PC-3 (cell line): ENCODE data around the gene ABCG1. TPM values are rescaled to one million over a fixed set of nuclear protein-coding genes. Genes with fewer than 3 reads are reported as not detected.

Source experiments
- ATAC-seq: fragments of 200-7000 bp; cut with Tn5 transposase; 2 replicates; pipeline ENCODE4 v1.9.1; 2020; ENCODE audit warnings: mild to moderate bottlenecking, moderate library complexity
- BruUV-seq: library from RNA; stranded (reverse); fragments of 400-500 nt; replicated peaks from 2 replicates; lab custom pipeline; 2021; lab: Mats Ljungman, UMichigan
- CTCF ChIA-PET: fragments of 300-600 bp; sonication (Branson Sonifier 250); formaldehyde crosslinking; loops from one replicate; lab custom pipeline; 2022; ENCODE audit warnings: antibody characterized with exemption; lab: Charles Lee
- POLR2A ChIA-PET: fragments of 300-600 bp; sonication (Branson Sonifier 250); formaldehyde crosslinking; loops from one replicate; lab custom pipeline; 2022; ENCODE audit warnings: antibody characterized with exemption; ENCODE audit not compliant: unreplicated experiment; lab: Charles Lee
- DNase-seq: peaks from one replicate; pipeline ENCODE4 v3.0.0-alpha.2; 2015
- H2AFZ ChIP-seq: fragments of 300-600 bp; sonication (generic); 2 replicates; pipeline ENCODE4 v1.6.0; 2016; ENCODE audit warnings: antibody characterized with exemption, low read length
- H3F3A ChIP-seq: fragments of 300-600 bp; sonication (generic); one replicate; pipeline ENCODE4 v1.6.0; 2017; ENCODE audit warnings: antibody characterized with exemption, low read length, control low read depth, mild to moderate bottlenecking; ENCODE audit not compliant: unreplicated experiment
- H3K27ac ChIP-seq: fragments of 300-600 bp; sonication (generic); 2 replicates; pipeline ENCODE4 v1.5.1; 2016; ENCODE audit warnings: mild to moderate bottlenecking, low read length
- H3K27me3 ChIP-seq: fragments of 300-600 bp; sonication (generic); 2 replicates; pipeline ENCODE4 v1.6.1; 2016; ENCODE audit warnings: low read length, mixed read lengths
- H3K36me3 ChIP-seq: fragments of 300-600 bp; sonication (generic); 2 replicates; pipeline ENCODE4 v1.6.1; 2016; ENCODE audit warnings: low read depth, mixed run types, low read length, mixed read lengths
- H3K4me1 ChIP-seq: fragments of 300-600 bp; sonication (generic); 2 replicates; pipeline ENCODE4 v1.5.1; 2016; ENCODE audit warnings: low read length; ENCODE audit not compliant: insufficient read depth
- H3K4me2 ChIP-seq: fragments of 300-600 bp; sonication (generic); 2 replicates; pipeline ENCODE4 v1.6.0; 2016; ENCODE audit warnings: low read length
- H3K4me3 ChIP-seq: fragments of 300-600 bp; sonication (generic); 2 replicates; pipeline ENCODE4 v1.5.1; 2016; ENCODE audit warnings: mild to moderate bottlenecking, low read length, mixed read lengths
- H3K79me2 ChIP-seq: fragments of 300-600 bp; sonication (generic); 2 replicates; pipeline ENCODE4 v1.6.1; 2017; ENCODE audit warnings: low read length, mixed read lengths
- H3K9ac ChIP-seq: fragments of 300-600 bp; sonication (generic); 2 replicates; pipeline ENCODE4 v1.6.0; 2016; ENCODE audit warnings: mild to moderate bottlenecking, low read length
- H3K9me2 ChIP-seq: fragments of 300-600 bp; sonication (generic); replicated peaks from 2 replicates; pipeline ENCODE4 v1.6.1; 2016; ENCODE audit warnings: mixed run types, low read length, mixed read lengths
- H3K9me3 ChIP-seq: fragments of 300-600 bp; sonication (generic); 2 replicates; pipeline ENCODE4 v1.6.1; 2016; ENCODE audit warnings: low read length, mixed read lengths
- H4K20me1 ChIP-seq: fragments of 300-600 bp; sonication (generic); 2 replicates; pipeline ENCODE4 v1.6.1; 2016; ENCODE audit warnings: low read length, mixed read lengths
- EZH2 ChIP-seq: fragments of 300-600 bp; sonication (generic); IDR thresholded peaks from one replicate; pipeline ENCODE4 v1.6.1; 2017; ENCODE audit warnings: antibody characterized with exemption, mild to moderate bottlenecking, low read length; ENCODE audit not compliant: unreplicated experiment
- EZH2phosphoT487 ChIP-seq: fragments of 300-600 bp; sonication (generic); IDR thresholded peaks from 2 replicates; pipeline ENCODE4 v1.6.1; 2018; ENCODE audit warnings: mild to moderate bottlenecking, antibody characterized with exemption, low read length, borderline replicate concordance
- intact Hi-C: fragments of 100-400 bp; cut with micrococcal nuclease; formaldehyde crosslinking; loops from 2 replicates; pipeline ENCODE4 v1.9.0; 2023
- total RNA-seq: library from RNA; depleted of rRNA; stranded (reverse); fragments of >200 nt; gene quantifications from 2 replicates; pipeline ENCODE4 v1.2.3, GENCODE V29; 2014
- TF ChIP-seq, protein P1 (sequence below): fragments of 300-600 bp; sonication (generic); conservative IDR thresholded peaks from 2 replicates; pipeline ENCODE4 v1.5.1; 2017; ENCODE audit warnings: antibody characterized with exemption, low read depth, mild to moderate bottlenecking, low read length

ABCG1 gene
- total RNA-seq, 1 experiment from 2014 or later, result 0.66 TPM

DNA sequence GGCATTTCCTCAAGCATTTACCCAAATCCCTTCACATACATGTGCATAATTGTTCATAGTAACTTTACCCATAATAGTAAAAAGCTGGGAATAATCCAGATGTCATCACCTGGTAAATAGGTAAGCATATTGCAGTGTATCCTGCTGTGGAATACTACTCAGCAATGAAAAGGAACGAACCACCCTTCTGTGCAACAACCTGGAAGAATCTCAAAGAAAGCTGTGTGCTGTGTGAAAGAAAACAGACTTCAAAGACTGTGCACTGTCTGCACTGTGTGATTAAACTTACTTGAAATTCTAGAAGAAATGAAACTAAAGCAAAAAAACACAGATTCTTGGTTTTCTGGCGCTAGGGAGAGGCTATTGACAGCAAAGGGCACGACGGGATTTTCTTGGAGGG is 118.3 kb downstream of the ABCG1 start:
- Histone ChIP-seq H3F3A (no peaks in the 10 kb centered on the region), H3K27ac (peak overlapping the region; percentile 94), H4K20me1 (no peaks in the 10 kb centered on the region), H3K27me3 (no peaks in the 10 kb centered on the region), H3K79me2 (no peaks in the 10 kb centered on the region), H3K4me1 (peaks cover 15% of the 10 kb centered on the region), H3K9me3 (no peaks in the 10 kb centered on the region), H2AFZ (peak overlapping the region; percentile 66), H3K4me2 (peak overlapping the region; percentile 69), H3K36me3 (no peaks in the 10 kb centered on the region), H3K9ac (peak overlapping the region; percentile 77), H3K9me2 (no peaks in the 10 kb centered on the region), H3K4me3 (peak overlapping the region; percentile 41)
- BruUV-seq, result no TSS peak
- CTCF ChIA-PET, result interaction anchor here (1.0 to 1.6 kb wide), 4 partner anchors 12 to 30 kb away, joined by 3 to 18 read pairs (median 6); no protein-coding TSS in a partner anchor
- POLR2A ChIA-PET, result interaction anchor here (1.4 kb wide), 1 partner anchor 29 kb away, joined by 4 read pairs; the partner anchor contains the start of gene TFF1
- intact Hi-C loops, result no loop called here
- no peak for ATAC-seq
- TF ChIP-seq EZH2, result no peak
- DNase-seq, result no peak

DNA sequence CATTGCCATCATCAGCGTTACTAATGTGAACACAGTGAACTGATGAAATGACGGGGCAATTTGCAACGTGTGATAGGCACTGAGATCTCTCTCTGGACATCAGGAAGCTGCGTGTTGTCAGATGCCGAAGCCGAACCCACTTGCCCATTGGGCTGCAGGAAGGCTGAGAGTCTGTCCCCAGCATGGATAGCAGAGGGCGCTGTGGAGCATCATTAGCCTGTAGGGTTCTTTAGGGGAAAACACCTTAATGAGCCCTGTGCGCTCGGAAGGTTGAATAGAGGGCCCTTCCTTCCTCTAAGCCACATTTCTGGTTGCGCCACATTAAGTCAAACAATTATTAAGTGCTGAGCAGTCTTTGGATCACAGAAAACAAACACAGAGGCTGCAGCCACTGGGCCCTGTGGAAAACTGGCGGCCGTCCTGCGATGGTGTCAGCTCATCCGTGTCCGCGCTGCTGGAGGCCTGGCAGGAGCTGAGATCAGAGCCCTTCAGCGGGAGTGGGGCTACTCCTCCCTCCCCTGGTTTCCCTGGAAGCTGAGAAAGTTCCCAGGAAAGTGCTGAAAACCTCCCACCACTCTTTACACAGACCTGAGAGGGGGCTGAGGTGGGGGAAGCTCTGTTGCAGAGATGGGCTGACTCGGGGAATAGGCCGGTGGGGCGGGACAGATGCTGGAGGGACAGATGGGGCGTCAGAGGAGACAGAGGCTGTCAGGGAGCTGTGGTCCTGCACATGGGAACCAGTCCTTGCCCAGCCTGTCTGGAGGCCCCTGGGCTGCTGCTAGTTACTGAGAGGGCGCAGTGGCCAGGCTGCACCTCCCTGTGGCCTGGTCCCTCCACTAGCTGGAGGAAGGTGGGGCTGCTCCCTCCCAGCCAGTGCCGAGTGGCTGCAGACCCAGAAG is 119.1 kb downstream of the ABCG1 start:
- no peaks in the 10 kb centered on the region for H3K9me3 ChIP-seq
- peak overlapping the region; percentile 77 for H3K9ac ChIP-seq
- H3F3A ChIP-seq, result no peaks in the 10 kb centered on the region
- peak overlapping the region; percentile 69 for H3K4me2 ChIP-seq
- DNase-seq (peak; percentile 95), ATAC-seq (peak; percentile 92)
- H3K27me3 ChIP-seq, result no peaks in the 10 kb centered on the region
- ChIA-PET CTCF (interaction anchor here (0.6 to 1.7 kb wide), 8 partner anchors 11 to 46 kb away, joined by 3 to 23 read pairs (median 6); partner anchors contain the start of gene TFF2), POLR2A (interaction anchor here (0.6 to 1.4 kb wide), 2 partner anchors 29 to 130 kb away, joined by 3 to 4 read pairs; partner anchors contain the start of gene TFF1)
- TF ChIP-seq, protein P1, sequence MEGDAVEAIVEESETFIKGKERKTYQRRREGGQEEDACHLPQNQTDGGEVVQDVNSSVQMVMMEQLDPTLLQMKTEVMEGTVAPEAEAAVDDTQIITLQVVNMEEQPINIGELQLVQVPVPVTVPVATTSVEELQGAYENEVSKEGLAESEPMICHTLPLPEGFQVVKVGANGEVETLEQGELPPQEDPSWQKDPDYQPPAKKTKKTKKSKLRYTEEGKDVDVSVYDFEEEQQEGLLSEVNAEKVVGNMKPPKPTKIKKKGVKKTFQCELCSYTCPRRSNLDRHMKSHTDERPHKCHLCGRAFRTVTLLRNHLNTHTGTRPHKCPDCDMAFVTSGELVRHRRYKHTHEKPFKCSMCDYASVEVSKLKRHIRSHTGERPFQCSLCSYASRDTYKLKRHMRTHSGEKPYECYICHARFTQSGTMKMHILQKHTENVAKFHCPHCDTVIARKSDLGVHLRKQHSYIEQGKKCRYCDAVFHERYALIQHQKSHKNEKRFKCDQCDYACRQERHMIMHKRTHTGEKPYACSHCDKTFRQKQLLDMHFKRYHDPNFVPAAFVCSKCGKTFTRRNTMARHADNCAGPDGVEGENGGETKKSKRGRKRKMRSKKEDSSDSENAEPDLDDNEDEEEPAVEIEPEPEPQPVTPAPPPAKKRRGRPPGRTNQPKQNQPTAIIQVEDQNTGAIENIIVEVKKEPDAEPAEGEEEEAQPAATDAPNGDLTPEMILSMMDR, result peak; percentile 92
- no peak for TF ChIP-seq EZH2
- no peak for TF ChIP-seq EZH2phosphoT487
- no peaks in the 10 kb centered on the region for H3K9me2 ChIP-seq
- peaks cover 15% of the 10 kb centered on the region for H3K4me1 ChIP-seq
- peak overlapping the region; percentile 94 for H3K27ac ChIP-seq
- peak overlapping the region; percentile 66 for H2AFZ ChIP-seq
- BruUV-seq, result TSS peak; percentile 80
- no peaks in the 10 kb centered on the region for H3K79me2 ChIP-seq
- no peaks in the 10 kb centered on the region for H4K20me1 ChIP-seq
- intact Hi-C loops, result loop anchor here (1.0 kb wide), 5 partner anchors 13 to 112 kb away; partner anchors contain the start of gene TFF1
- H3K4me3 ChIP-seq, result peak overlapping the region; percentile 41
- no peaks in the 10 kb centered on the region for H3K36me3 ChIP-seq
